ENCODE results near the gene NNMT.

GRCh38 chr11:114301927-114302326 lies 5.7 kb downstream of the NNMT start:
- TF ChIP-seq EZH2 (IDR thresholded peaks at IDR 0.05; ENCODE audit: insufficient read depth, low read length) (no peak), CTCF (IDR thresholded peaks at IDR 0.05; ENCODE audit: insufficient read depth, low read depth, low read length) (no peak)
